LHCN-M2 (cell line): ENCODE data around the gene ADH5. TPM values are rescaled to one million over a fixed set of nuclear protein-coding genes. Genes with fewer than 3 reads are reported as not detected.
"Not testable (repeated sequence)": the region's sequence is repeated elsewhere in the genome, so short reads cannot be mapped to it uniquely, and the experiment has no call there.

Experiments
- DNase-seq: peaks from one replicate; pipeline ENCODE4 v3.0.0-alpha.2; 2012; ENCODE audit warnings: low read depth
- total RNA-seq: library from RNA; depleted of rRNA; stranded (reverse); fragments of >200 nt; gene quantifications from 2 replicates; pipeline ENCODE4 v1.2.3, GENCODE V29; 2014; rRNA removed

Gene ADH5
- total RNA-seq, 1 experiment from 2014 or later: 140 TPM

- no peak for DNase-seq
These were observed 58.7 kb downstream of the ADH5 start for GRCh38 chr4:99029852-99030251.

- no peak for DNase-seq
These were observed 59.4 kb downstream of the ADH5 start for GRCh38 chr4:99029018-99029735.

- no peak for DNase-seq
These were observed 60.4 kb downstream of the ADH5 start for GRCh38 chr4:99028187-99028586.

GRCh38 chr4:99027304-99027703, 61.3 kb downstream of the ADH5 start:
- DNase-seq: no peak

DNA sequence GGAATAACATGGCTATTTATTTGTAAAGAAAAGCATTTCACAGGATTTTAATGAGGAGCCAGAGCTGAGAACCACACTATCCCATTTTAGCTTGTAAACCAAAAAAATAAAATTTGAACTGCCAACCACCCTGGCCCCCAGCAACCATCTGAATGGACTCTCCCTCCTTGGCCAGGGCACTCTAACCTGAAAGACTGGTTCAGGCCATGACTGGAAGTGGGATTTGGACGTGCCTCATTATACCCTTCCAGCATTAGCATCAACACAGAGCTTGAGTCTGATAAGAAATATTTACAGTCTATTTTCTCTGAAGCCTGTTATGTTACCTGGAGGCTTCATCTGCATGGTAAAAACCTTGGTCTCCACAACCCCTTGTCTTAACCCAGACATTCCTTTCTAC, 63.1 kb downstream of the ADH5 start:
- no peak for DNase-seq

- no peak for DNase-seq
These were observed 63.9 kb downstream of the ADH5 start for GRCh38 chr4:99024481-99025275.

GRCh38 chr4:99023800-99024251, 64.8 kb downstream of the ADH5 start:
- DNase-seq: not testable (repeated sequence)

DNA sequence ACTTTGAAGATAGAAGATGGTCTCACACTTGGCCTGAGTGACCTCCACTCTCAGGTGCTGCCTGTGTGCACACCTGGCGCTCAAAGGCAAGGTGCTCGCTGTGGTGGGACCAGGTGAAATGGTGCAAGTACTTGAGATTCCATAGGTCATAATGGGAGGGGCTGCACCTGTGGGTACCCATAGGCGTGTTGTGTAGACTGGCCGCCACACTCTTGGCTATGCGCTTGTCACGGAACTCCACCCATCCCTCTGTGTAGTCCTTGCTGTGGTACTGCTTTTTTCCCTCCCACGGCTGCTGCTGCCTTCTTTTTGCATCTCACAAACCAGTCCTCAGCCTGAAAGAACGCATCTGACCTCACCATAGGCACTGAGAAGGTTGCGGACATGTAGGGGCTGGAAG, 66.0 kb downstream of the ADH5 start:
- DNase-seq: no peak

- no peak for DNase-seq
These were observed 67.2 kb downstream of the ADH5 start for GRCh38 chr4:99021386-99021785.

Other genes with a start within 250 kb of the ADH5 start
- gene EIF4E, start 159.7 kb downstream of the ADH5 start, total RNA-seq: 163 and 195 TPM in 2 replicates
- 61.9 and 62.7 TPM in 2 replicates for gene METAP1, start 93.1 kb downstream of the ADH5 start, total RNA-seq
- not detected in 2 replicates for gene ADH4, start 55.5 kb upstream of the ADH5 start, total RNA-seq
- gene ADH6, start 130.5 kb upstream of the ADH5 start, total RNA-seq: not detected in 2 replicates
- gene ADH1A, start 202.2 kb upstream of the ADH5 start, total RNA-seq: not detected in 2 replicates
- gene ADH1B, start 232.6 kb upstream of the ADH5 start, total RNA-seq: not detected in 2 replicates